HG03432 (cell line): Measurements from ENCODE around the gene TMEM79.
"Not testable (repeated sequence)": the region's sequence is repeated elsewhere in the genome, so short reads cannot be mapped to it uniquely, and the experiment has no call there.

Experiments used
- ATAC-seq: cut with Tn5 transposase; IDR thresholded peaks from one replicate; pipeline ENCODE4 v1.9.1; 2021; ENCODE audit warnings: mild to moderate bottlenecking, moderate library complexity; ENCODE audit not compliant: unreplicated experiment

The TMEM79 gene

GRCh38 chr1:156298852-156299357 is 14.8 kb downstream of the TMEM79 start, which contains the start of gene VHLL:
VHLL (minus strand) TSS chr1:156299307; CDS start chr1:156299189, 118 bp downstream.
- no peak for ATAC-seq

- ATAC-seq = no peak
Measured at GRCh38 chr1:156303241-156303640, 19.1 kb downstream of the TMEM79 start.

DNA sequence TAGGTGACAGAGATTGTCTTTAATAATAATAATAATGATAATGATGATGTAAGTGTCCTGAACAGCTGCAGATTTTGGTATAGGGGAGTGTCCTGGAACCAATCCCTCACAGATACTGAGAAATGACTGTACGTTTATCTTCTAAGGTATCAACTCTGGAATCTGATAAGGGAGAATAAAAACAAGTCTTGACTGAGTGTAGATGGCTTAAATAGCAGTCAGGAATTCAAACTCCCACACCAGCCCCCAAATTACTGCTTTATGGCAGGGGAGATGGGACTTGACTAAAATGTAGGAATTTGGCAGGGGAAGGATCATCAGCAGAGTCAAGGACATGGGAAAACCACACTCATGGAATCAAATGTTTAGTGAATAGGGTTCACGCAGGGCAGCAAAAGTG is 21.1 kb downstream of the TMEM79 start:
- no peak for ATAC-seq

DNA sequence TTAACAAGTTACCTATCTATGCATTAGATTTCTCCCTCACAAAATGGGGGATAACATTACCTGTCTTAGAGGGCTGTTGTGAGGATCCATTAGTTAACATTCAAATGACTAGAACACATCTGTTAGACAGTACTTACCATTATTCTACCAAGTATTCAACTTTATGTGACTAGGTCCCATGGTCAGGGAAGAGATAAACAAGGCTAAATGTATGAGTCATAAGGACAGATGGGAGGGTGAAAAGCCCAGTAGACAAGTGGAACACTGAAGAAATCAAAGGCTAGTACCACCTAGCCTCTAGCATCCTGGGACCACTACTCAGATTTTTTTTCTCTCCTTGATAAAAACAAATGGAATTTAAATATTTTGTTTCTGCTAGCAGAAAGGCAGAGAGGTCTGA is 24.0 kb downstream of the TMEM79 start:
- no peak for ATAC-seq

- ATAC-seq = no peak
Measured at GRCh38 chr1:156310962-156311361, 26.8 kb downstream of the TMEM79 start.

DNA sequence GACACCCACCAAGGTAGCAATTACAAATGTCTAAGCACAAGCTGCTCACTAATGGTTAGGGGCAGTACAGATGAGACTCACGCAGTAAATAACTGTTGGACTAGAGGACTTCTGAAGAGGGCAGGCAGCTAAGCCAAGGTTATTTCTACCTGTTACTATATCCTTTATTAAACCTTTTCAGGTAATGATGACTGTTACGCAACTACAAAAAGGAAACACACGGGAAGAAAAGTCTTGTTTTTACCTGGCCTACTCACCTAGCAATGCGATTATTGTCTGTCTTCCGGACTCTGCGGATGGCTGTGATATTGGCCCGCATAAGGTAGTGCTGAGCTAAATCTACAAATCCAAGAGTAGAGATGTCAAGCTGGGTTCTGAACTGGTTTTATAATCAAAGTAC is 32.8 kb downstream of the TMEM79 start:
- ATAC-seq = no peak

- no peak for ATAC-seq
Measured at GRCh38 chr1:156319664-156320063, 35.5 kb downstream of the TMEM79 start.

DNA sequence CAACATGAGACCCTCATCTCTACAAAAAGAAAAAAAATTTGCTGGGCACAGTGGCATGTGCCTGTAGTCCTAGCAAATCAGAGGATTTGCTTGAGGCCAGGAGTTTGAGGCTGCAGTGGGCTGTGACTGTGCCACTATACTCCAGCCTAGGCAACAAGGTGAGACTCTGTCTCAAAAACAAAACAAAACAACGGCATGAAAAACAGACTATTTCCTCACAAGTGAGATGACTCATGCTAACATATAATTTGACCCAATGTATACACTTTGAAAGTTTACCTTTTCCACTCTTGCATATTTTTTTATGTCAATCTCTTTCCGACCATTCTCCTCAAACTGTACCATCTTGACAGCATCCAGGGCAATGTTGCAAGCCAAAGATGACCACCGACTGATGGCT is 36.4 kb downstream of the TMEM79 start:
- ATAC-seq = no peak

GRCh38 chr1:156323179-156323578 is 39.1 kb downstream of the TMEM79 start:
- not testable (repeated sequence) for ATAC-seq

DNA sequence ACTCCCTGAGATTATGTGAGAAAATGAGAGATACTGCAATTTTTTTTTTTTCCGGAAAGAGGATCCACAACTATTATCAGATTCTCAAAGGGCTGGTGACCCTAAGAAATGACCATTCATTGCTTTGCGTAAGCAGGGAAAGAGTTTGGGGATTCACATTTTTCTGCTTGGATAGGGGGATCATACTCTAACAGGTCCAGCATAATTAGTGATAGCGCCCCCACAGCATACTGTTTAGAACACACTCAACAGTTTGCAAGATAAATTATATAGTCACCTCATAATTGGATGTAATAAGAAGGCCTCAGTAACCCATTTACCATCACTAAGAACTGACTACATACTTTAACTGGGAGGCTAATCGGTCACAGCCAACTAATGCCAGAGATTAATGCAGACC is 52.1 kb downstream of the TMEM79 start:
- ATAC-seq = no peak

DNA sequence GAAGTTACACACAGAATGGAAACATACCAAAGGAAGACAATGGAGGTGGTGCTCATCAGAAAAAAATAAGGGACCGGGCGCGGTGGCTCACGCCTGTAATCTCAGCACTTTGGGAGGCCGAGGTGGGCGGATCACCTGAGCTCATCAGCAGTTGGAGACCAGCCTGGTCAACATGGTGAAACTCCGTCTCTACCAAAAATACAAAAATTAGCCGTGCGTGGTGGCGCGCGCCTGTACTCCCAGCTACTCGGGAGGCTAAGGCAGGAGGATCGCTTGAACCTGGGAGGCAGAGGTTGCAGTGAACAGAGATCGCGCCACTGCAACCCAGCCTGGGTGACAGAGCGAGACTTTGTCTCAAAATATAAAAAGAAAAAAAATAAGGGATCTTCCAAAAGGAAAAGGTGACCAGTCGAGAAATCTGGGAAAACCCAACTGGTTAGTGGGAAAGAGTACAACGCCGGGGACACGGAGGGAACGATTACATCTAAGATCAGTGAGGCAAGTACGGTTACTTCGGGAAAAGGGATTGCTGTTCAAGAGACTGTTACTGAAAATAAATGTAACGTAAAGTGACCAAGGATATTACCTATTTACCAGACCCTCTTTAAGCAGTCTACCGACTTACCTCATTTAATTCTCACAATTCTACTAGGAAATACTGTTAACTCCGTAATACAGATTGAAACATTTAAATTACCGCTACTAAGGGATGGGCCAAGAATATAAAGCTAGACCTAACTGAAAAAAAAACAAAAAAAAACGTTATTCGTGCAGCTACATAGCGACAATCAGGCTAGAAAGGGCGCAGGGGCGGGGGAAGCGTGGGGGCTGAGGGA is 53.1 kb downstream of the TMEM79 start:
- ATAC-seq = no peak

DNA sequence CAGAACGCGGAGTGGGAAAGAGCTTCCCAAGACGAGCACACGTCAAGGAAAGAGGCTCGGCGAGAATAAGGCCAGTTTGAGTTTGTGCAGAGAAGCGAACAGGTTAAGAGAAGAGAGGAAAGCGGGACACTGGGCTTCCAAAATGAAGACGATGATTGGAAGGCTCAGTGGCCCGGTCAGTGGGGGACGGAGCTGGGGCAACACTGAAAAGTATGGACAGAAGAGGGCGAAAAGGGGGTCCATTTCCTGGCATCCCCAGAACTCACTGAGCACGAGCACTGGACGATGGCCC is 53.7 kb downstream of the TMEM79 start:
- ATAC-seq = peak; percentile 0

GRCh38 chr1:156338180-156338976 is 54.3 kb downstream of the TMEM79 start, which contains the start of the genes CCT3 and TSACC:
CCT3 (minus strand) TSS chr1:156338292; CDS start chr1:156338184, 108 bp downstream.
TSACC (plus strand) TSS chr1:156338526; CDS start chr1:156339758, 1,232 bp downstream.
- peak; percentile 95 for ATAC-seq
